GM18505 (cell line): ENCODE measurements around the gene SLC7A5.
"Not testable (repeated sequence)": the region's sequence is repeated elsewhere in the genome, so short reads cannot be mapped to it uniquely, and the experiment has no call there.

Experiments
- ATAC-seq: cut with Tn5 transposase; IDR thresholded peaks from one replicate; pipeline ENCODE4 v1.9.1; 2021; ENCODE audit not compliant: unreplicated experiment
- POLR2A ChIP-seq: IDR thresholded peaks from 4 replicates; pipeline ENCODE4 v1.6.1; 2011; ENCODE audit warnings: borderline replicate concordance; ENCODE audit not compliant: insufficient read depth, insufficient read length; ENCODE audit errors: extremely low read depth

SLC7A5 gene

GRCh38 chr16:87823181-87823929 is 46.0 kb downstream of the SLC7A5 start:
- no peak for ATAC-seq
- no peak for TF ChIP-seq POLR2A

GRCh38 chr16:87822108-87822970 is 47.0 kb downstream of the SLC7A5 start:
- TF ChIP-seq POLR2A, result no peak
- ATAC-seq, result no peak

- ATAC-seq, result no peak
- TF ChIP-seq POLR2A, result no peak
These were observed 47.8 kb downstream of the SLC7A5 start for GRCh38 chr16:87821376-87822107.

DNA sequence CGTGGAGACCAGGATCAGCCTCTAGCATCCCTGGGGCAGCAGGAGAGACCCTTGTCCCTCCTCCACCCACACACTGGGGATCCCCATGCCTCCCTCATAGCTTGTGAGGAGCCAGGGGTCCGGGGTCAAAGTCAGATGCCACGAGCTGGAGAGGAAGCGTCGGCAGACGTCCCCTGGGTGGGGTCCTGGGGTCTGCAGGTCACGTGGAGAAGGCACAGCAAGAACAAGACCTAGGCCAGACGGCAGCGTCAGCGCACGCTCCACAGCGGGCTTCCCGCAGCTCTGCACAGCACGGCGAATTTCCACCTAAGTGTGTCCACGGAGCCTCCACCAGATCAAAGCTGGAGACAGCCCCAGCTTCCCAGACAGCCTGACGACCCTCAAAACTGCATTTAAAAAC is 49.3 kb downstream of the SLC7A5 start:
- TF ChIP-seq POLR2A, result no peak
- no peak for ATAC-seq

DNA sequence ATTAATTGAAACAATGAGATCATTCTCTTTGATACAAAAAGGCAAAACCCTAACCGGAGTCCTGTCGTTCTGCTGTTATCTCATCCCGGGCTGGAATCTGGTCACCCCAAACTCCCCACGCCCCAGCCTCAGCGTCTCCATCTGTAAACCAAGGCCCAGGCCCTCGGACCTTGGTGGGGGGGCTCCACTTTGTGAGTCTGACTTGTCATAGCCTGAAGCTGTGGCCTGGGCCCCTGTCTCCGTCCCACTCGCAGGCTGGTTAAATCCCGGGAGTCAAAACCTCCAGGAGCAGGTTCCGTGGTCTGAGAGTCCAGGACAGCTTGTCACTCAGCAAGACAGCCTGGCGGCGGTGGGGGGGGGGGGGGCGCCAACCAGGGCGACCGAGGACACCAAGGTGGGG is 50.0 kb downstream of the SLC7A5 start:
- ATAC-seq, result no peak
- TF ChIP-seq POLR2A, result no peak

DNA sequence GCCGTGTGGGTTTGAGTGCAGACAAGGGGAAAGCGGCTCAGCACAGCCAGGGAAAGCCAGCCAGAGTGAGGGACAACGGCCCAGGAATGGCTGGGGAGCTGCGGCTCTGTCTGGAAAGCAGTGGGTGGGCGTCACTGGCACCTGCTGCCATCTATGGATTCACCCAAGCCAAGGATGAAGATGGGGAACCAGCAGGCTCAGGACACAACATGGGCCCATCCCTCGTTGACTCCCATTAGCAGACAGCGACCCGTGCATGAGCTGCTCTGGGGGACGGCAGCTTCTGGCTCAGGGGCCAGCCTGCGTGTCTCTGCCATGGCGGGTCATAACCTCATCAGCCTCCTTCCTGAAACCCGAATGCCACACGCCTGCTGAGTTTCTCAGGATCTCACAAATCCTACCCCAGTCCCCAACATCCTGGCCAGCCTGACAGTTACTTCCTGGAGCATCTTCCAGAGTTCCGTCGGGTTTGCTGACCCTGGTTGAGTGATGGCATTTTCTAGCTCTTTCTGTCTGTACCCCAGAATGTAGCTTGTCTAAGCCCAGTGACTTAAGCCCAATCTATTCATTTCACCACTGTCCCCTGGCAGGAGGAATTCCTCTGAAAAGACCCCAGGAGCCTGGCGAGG is 50.7 kb downstream of the SLC7A5 start:
- no peak for ATAC-seq
- TF ChIP-seq POLR2A, result no peak

- no peak for ATAC-seq
- no peak for TF ChIP-seq POLR2A
These were observed 51.4 kb downstream of the SLC7A5 start for GRCh38 chr16:87817910-87818309.

DNA sequence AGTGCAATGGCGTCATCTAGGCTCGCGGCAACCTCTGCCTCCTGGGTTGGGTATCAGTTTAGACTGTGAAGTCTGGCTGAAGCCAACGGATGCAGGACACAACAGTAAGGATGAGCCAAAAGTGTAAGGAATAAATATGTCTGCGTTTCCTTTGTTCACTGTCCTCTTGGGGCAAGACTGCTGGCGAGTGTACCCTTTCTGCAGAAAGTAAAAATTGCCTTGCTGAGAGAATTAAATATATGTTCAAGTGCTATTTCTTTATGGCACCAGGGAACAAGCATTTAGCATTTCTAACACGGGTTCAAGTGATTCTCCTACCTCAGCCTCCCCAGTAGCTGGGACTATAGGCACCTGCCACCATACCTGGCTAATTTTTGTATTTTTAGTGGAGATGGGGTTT is 51.9 kb downstream of the SLC7A5 start:
- not testable (repeated sequence) for ATAC-seq

GRCh38 chr16:87816507-87817100 is 52.7 kb downstream of the SLC7A5 start:
- ATAC-seq, result no peak
- TF ChIP-seq POLR2A, result no peak

DNA sequence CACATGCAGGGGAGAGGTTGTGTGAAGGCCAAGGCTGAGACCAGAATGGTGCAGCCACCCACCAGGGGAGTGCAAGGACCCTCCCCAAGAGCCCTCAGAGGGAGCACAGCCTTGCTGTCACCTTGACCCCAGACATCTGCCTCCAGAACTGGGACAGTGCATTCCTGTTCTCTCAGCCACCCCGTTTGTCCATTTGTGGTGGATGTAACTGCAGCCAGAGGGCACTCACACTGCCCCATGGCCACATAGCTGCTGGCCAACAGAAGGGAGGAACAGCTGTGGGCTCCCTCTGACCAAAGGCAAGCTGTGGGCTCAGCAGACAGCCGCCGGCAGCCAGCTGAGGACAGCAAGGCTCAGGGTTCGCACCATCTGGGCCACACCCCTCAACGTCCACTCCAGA is 53.7 kb downstream of the SLC7A5 start:
- TF ChIP-seq POLR2A, result no peak
- ATAC-seq, result no peak

GRCh38 chr16:87812200-87812656 is 57.1 kb downstream of the SLC7A5 start:
- TF ChIP-seq POLR2A, result no peak

DNA sequence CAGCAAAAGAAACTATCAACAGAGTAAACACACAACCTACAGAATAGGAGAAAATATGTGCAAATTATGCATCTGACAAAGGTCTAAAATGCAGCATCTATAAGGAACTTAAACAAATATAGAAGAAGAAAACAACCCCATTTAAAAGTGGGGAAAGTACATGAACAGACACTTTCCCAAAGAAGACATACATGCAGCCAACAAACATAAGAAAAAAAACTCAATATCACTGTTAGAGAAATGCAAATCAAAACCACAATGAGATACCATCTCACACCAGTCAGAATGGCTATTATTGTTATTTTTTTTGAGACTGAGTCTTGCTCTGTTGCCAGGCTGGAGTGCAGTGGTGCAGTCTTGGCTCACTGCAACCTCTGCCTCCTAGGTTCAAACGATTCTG is 57.9 kb downstream of the SLC7A5 start:
- not testable (repeated sequence) for ATAC-seq

More at GRCh38 chr16:87812200-87812656, 57.1 kb downstream of the SLC7A5 start:
- no peak for ATAC-seq
